LoVo (cell line): ENCODE measurements around the gene CLMN.

Experiments
- DNase-seq: peaks from one replicate; pipeline ENCODE4 v3.0.0-alpha.2; 2016; ENCODE audit warnings: low spot score

CLMN gene

GRCh38 chr14:95303552-95303951, 16.2 kb downstream of the CLMN start:
- DNase-seq = no peak

DNA sequence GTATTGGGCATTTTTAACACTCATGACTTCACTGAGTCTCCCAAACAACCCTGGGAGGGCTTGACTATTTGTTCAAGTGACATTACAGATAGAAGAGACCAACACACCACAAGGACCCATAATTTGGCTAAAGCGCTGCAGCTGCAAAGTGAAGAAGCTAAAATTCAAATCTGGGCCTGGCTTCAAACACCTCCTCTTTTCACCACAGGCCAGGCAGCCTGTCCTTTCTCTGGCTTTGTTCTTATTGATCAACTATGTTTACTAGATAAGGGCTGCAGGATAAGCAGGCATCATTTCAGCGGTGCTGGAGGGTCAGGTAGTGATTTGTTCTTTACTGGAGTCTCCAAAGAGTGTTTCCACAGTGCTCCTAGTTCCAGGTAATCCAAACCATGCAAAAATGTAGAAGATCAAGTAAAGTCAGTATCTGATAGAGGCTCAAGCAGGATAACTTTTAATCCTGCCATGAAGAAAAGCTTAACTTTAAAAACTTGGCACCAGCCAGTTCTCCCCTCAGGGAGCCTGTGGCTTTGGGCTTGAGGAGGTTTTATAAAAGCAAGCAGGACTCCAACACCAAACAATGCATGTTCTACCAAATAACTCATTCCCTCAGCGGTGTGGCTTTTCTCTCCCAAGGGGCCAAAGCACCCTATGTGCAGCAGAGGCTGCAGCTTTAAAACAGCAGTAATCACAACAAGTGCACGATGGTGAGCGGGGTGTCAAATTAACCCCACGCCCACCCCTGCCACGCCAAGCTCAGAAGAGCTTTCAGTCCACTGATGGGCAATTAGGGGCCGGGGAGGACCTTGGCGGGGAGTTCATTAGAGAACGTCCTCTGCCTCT, 16.8 kb downstream of the CLMN start:
- DNase-seq = no peak

DNA sequence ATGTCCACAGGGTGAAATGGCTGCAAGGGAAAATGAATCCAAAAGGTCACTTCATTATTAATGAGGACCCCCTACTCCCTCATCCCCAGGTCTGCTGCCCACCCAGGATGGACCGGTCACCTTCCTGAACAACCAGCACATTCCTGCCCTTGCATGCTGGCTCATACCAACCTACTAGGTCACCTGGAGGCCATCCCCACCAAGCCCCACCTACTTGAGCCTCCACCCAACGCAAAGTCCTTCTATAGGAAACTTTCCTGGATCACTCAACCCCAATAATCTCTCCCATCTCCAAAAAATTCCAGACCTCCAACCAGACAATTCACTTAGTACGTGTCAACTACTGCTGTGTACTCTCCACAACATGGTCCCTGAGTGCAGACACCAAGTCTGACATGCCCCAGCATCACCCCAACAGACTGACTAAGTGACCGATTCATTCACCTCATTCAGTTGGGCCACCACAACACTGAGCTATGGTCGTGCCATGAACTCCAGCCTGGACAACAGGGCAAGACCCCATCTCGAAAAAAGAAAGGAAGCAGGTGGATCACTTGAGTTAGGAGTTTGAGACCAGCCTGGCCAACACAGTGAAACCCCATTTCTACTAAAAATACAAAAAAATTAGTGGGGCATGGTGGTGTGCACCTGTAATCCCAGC, 18.1 kb downstream of the CLMN start:
- no peak for DNase-seq

GRCh38 chr14:95300697-95301526, 18.8 kb downstream of the CLMN start:
- no peak for DNase-seq

- no peak for DNase-seq
Measured at GRCh38 chr14:95300002-95300696, 19.6 kb downstream of the CLMN start.

DNA sequence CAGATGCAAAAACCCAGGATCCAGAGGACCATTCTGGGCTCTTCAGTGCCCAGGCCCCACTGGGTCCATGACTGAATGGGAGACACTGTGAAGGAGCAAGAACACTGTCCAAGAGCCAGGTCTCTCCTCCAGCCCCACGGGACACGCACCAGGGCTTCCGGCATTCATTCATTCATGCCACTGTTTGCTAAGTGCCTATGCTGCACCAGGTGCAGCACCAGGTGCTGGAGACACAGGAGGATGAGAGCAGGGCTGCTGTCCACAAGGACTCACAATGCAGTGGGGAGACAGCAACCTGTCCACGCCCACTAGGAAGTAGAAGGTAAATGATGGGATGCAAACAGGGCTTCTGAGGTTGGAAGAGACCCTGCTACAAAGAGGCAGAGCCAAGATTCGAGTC, 20.4 kb downstream of the CLMN start:
- no peak for DNase-seq

- no peak for DNase-seq
Measured at GRCh38 chr14:95297832-95298231, 21.9 kb downstream of the CLMN start.

DNA sequence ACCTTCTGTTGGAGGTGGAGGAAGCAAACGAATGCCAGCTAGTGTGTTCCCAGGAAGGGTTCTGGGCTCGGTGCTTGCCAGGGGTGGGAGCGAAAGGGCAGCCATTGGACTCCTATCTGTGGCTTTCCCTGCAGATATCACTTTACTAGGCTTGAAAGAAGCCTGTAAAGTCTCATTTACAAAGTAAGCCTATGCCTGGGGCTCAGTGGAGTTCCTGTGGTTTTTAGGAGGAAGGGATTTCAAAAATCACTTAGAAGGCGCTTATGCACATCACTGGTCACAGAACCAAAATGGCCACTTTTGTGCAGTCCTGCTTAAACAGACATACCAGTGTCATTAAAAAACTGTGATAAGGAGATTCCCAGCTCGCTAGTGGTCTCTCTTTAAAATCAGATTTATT, 22.7 kb downstream of the CLMN start:
- DNase-seq = no peak

DNA sequence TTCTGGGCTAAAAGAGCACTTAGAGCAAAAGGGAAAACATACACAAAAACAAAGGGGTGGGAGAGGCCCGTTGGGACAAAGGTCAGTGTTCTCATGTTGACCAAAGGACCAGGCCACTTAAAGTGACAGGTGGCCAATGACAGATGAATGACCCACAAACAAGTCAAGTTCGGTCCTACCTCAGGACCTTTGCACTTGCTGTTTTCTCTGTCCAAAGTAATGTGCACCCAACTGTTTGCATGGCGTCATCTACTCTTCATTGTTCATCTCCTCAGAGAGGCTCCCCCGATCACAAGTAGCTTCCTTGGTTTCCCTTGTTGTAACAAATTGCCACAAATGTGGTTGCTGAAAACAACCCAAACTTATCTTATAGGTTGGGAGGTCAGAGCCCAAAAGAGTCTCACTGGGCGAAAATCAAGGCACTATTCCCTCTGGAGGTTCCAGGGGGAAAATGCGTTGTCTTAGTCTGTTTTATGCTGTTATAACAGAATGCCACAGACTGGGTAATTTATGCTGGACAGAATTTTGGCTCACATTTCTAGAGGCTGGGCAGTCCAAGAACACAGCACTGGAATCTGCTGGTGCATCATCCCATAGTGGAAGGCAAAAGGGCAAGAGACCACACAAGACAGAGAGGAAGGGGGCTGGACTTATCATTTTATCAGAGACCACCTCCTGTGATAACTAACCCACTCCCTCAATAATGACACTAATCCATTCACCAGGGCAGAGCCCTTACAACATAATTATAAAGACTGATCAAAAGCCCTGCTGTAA, 23.9 kb downstream of the CLMN start:
- DNase-seq = no peak

- no peak for DNase-seq
Measured at GRCh38 chr14:95294834-95295599, 24.7 kb downstream of the CLMN start.

DNA sequence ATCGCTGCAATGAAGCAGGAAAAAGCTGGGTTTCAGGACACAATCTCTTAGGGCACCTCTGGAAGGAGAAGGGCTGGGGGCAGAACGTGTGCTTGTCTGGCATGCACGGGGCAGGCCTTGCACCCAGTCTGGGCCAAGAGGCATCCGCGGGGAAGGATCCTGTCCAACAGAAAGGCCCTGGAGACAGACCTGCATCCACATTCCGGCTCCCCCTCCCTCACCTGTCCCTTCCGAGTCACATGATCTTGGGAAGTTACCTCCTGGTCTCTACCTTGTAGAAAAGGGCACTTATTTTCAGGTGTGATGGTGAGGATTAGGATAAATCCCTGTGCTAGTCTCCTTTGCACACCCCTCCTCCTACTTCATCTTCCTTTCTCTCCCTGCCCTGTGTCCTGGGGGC, 25.4 kb downstream of the CLMN start:
- no peak for DNase-seq

GRCh38 chr14:95293449-95293848, 26.3 kb downstream of the CLMN start:
- no peak for DNase-seq

DNA sequence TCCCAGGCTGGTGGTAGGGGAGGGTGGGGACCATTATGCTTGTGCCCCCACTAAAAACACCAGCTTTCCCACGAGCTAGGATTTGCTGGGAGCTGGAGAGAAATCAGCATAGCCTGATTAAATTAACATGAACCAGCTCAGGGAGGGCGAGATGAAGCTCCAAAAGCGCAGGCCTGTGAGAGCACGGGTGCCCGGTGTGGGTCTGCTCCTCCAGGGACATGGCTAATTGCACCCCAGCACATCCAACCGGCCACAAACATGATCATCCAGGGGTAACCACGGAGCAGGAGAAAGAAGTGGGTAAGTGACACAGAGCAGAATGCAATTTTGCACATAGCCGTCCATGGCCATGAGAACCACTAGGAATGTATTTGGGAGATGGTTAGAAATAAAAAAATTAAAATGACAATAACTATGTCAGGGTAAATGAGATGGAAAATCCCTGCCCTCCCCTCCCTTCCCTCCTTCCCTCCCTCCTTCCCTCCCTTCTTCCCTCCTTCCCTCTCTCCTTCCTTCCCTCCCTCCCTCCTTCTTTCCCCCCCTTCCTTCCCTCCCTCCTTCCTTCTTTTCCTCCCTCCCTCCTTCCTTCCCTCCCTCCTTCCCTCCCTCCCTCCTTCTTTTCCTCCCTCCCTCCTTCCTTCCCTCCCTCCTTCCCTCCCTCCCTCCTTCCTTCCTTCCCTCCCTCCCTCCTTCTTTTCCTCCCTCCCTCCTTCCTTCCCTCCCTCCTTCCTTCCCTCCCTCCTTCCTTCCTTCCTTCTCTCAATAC, 26.9 kb downstream of the CLMN start:
- no peak for DNase-seq

- DNase-seq = peak; percentile 32
Measured at GRCh38 chr14:95291859-95292542, 27.7 kb downstream of the CLMN start.

DNA sequence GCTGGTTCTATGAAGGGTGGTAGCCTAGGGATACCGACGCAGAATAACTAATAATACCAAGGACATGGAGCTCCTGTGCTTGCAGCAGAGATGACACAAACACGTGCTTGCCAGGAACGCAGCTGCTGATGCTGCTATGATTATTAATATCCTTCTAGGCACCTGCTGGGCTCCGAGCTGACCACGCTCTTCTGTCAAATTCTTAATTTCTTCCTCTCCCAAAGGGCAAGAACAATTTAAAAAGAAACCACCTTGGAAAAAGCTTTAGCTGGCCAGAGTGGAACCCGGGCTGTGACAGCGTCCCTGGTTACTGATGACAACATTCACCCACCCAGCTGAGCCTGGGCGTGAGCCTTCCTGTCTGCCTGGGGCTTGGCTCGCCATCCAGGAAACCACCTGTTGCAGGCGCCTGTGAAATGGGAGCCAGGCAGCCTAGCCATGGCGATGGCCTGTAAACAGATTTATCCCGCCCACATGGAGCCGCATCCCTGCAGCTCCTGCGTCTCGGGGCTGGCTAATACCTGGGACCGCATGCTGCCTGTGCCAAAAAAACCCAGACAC, 28.8 kb downstream of the CLMN start:
- DNase-seq = peak; percentile 18

- DNase-seq = no peak
Measured at GRCh38 chr14:95290021-95290420, 29.7 kb downstream of the CLMN start.

DNA sequence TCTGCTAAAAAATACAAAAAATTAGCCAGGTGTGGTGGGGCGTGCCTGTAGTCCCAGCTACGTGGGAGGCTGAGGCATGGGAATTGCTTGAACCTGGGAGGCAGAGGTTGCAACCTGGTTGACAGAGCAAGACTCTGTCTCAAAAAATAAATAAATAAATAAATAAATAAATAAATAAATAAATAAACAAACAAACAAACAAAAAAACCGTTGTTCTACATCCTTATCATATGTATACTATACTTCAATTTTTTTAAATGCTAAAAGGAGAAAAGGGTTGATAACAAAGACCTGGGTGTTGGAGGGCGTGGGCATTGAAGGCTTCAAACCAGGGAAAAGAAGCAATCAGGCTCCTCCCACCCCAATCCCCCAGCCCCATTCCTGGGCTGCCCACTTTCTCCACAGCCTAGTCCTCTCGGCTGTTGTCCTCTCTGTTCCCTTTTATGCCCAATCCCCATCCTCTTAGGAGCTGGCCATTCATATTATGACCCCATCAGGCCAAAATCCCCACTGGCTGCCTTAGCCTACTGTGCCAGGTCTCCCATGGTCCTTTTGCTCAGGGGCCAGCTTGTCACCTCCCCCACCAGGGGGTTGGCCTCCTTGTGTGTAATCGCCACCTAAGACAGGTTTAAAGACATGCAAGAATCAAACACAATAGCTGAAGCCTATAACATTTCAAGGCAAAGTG, 30.2 kb downstream of the CLMN start:
- DNase-seq = no peak

GRCh38 chr14:95288672-95289322, 30.9 kb downstream of the CLMN start:
- DNase-seq = no peak
